Endothelial cell of umbilical vein (primary cell): ENCODE measurements around the gene NF1. TPM values are rescaled to one million over a fixed set of nuclear protein-coding genes. Genes with fewer than 3 reads are reported as not detected.

Experiments
- BruUV-seq: library from RNA; stranded (reverse); fragments of 400-500 nt; replicated peaks from 2 replicates; lab custom pipeline; 2021; lab: Mats Ljungman, UMichigan
- CTCF ChIA-PET: fragments of 300-600, 350-600 bp; sonication (Branson Sonifier 250); formaldehyde crosslinking; loops from one replicate; lab custom pipeline; 2021; ENCODE audit warnings: antibody characterized with exemption, inconsistent platforms; lab: Charles Lee
- POLR2A ChIA-PET: fragments of 300-600, 350-600 bp; sonication (Branson Sonifier 250); formaldehyde crosslinking; loops from one replicate; lab custom pipeline; 2021; ENCODE audit warnings: antibody characterized with exemption, inconsistent platforms; lab: Charles Lee
- DNase-seq: peaks from one replicate; pipeline ENCODE4 v3.0.0-alpha.2; 2011; ENCODE audit warnings: low read depth, low spot score
- FAIRE-seq: peaks from 2 replicates; lab custom pipeline; 2011; peaks lifted over from hg19 to GRCh38; lab: Jason Lieb, UNC
- H2AFZ ChIP-seq: 2 replicates; pipeline ENCODE4 v1.6.0; 2012; ENCODE audit warnings: low read depth, low read length, control low read depth, inconsistent platforms
- H3K27ac ChIP-seq: 2 replicates; pipeline ENCODE4 v1.5.1; 2011; ENCODE audit warnings: low read depth, mild to moderate bottlenecking, control low read depth, low read length, moderate library complexity; ENCODE audit not compliant: insufficient read depth
- H3K27me3 ChIP-seq, 2 experiments: 2 replicates each; pipeline versions ENCODE4 v1.6.0 to v1.6.1; 2011; ENCODE audit warnings: low read length in 2 of 2, mixed read lengths in 1 of 2; ENCODE audit not compliant: control insufficient read depth in 2 of 2, insufficient read depth in 2 of 2
- H3K36me3 ChIP-seq, 2 experiments: 2 replicates in 1 of 2; 3 replicates in 1 of 2; pipeline ENCODE4 v1.5.1; 2011; ENCODE audit warnings: low read length in 2 of 2, mild to moderate bottlenecking in 1 of 2, moderate library complexity in 1 of 2; ENCODE audit not compliant: control insufficient read depth in 2 of 2, insufficient read depth in 2 of 2; ENCODE audit errors: extremely low read depth in 1 of 2
- H3K4me1 ChIP-seq: 3 replicates; pipeline ENCODE4 v1.5.1; 2011; ENCODE audit warnings: mild to moderate bottlenecking, low read length; ENCODE audit not compliant: control insufficient read depth, insufficient read depth; ENCODE audit errors: extremely low read depth
- H3K4me2 ChIP-seq: 2 replicates; pipeline ENCODE4 v1.6.1; 2011; ENCODE audit warnings: low read length, control low read depth, mixed read lengths; ENCODE audit not compliant: insufficient read depth
- H3K4me3 ChIP-seq, 3 experiments: fragments of 200-600 bp in 1 of 3; sonication (generic), shearing (Covaris generic) in 1 of 3; replicated peaks in 1 of 3; 2 replicates each; pipeline ENCODE4 v1.5.1; 2011 to 2016; ENCODE audit warnings: control low read depth in 3 of 3, low read length in 3 of 3, mild to moderate bottlenecking in 2 of 3, inconsistent platforms in 1 of 3, low read depth in 1 of 3, moderate library complexity in 1 of 3; ENCODE audit not compliant: insufficient read depth in 1 of 3
- H3K79me2 ChIP-seq: 2 replicates; pipeline ENCODE4 v1.6.0; 2012; ENCODE audit warnings: low read length, inconsistent platforms; ENCODE audit not compliant: control insufficient read depth, insufficient read depth
- H3K9ac ChIP-seq: replicated peaks from 2 replicates; pipeline ENCODE3; 2011; ENCODE audit warnings: low read length, control low read depth; ENCODE audit not compliant: insufficient read depth; ENCODE audit errors: extremely low read depth
- H3K9me1 ChIP-seq: replicated peaks from 3 replicates; pipeline ENCODE4 v1.6.0; 2011; ENCODE audit warnings: mild to moderate bottlenecking, low read length; ENCODE audit not compliant: control insufficient read depth, insufficient read depth; ENCODE audit errors: extremely low read depth
- H3K9me3 ChIP-seq: replicated peaks from 2 replicates; pipeline ENCODE4 v1.5.1; 2012; ENCODE audit warnings: low read length, inconsistent platforms; ENCODE audit not compliant: control insufficient read depth, insufficient read depth
- H4K20me1 ChIP-seq: replicated peaks from 2 replicates; pipeline ENCODE3; 2011; ENCODE audit warnings: mild to moderate bottlenecking, low read length; ENCODE audit not compliant: control insufficient read depth, insufficient read depth; ENCODE audit errors: extremely low read depth
- EZH2 ChIP-seq: IDR thresholded peaks from 2 replicates; pipeline ENCODE4 v1.6.1; 2012; ENCODE audit warnings: borderline replicate concordance, low read depth, mild to moderate bottlenecking, moderate library complexity, low read length, inconsistent platforms; ENCODE audit not compliant: severe bottlenecking
- FOS ChIP-seq: IDR thresholded peaks from 2 replicates; pipeline ENCODE4 v1.6.1; 2011; ENCODE audit warnings: mild to moderate bottlenecking, low read length, moderate library complexity, borderline replicate concordance; ENCODE audit not compliant: insufficient read depth
- GATA2 ChIP-seq: IDR thresholded peaks from 2 replicates; pipeline ENCODE4 v1.7.0; 2011; ENCODE audit warnings: low read depth, mild to moderate bottlenecking, moderate library complexity, mixed read lengths, low read length; ENCODE audit not compliant: insufficient read length, insufficient read depth
- JUN ChIP-seq: IDR thresholded peaks from 2 replicates; pipeline ENCODE4 v1.6.1; 2011; ENCODE audit warnings: borderline replicate concordance, low read depth; ENCODE audit not compliant: insufficient read length, insufficient read depth
- MAX ChIP-seq: IDR thresholded peaks from 2 replicates; pipeline ENCODE4 v1.6.1; 2011; ENCODE audit not compliant: insufficient read depth, insufficient read length
- MYC ChIP-seq: IDR thresholded peaks from one replicate; pipeline ENCODE4 v1.6.1; 2011; ENCODE audit warnings: mild to moderate bottlenecking, low read depth, low read length
- POLR2A ChIP-seq: IDR thresholded peaks from 2 replicates; pipeline ENCODE4 v1.6.1; 2012; ENCODE audit warnings: low read depth, mild to moderate bottlenecking, control low read depth, low read length
- POLR2AphosphoS5 ChIP-seq: IDR thresholded peaks from 2 replicates; pipeline ENCODE4 v1.6.1; 2012; ENCODE audit warnings: low read depth, mild to moderate bottlenecking, control low read depth, low read length, moderate library complexity; ENCODE audit not compliant: insufficient read depth
- dilution Hi-C: fragments of 300-500 bp; cut with MboI; formaldehyde crosslinking; loops from one replicate; pipeline ENCODE4 v1.15.0; 2019; ENCODE audit warnings: low sequenced_read_pairs; ENCODE audit not compliant: extremely low pct_ligation_motif_present
- intact Hi-C: fragments of 100-400 bp; cut with micrococcal nuclease; formaldehyde crosslinking; loops from one replicate; pipeline ENCODE4 v1.10.0; 2022
- polyA plus RNA-seq, 4 experiments: library from polyadenylated mRNA; depleted of rRNA in 3 of 4; stranded (reverse) in 3 of 4; unstranded in 1 of 4; fragments of >200 nt; gene quantifications; 2 replicates each; pipeline versions ENCODE4 v1.2.1 to v1.2.3, GENCODE V29; 2011 to 2012; ENCODE audit warnings: missing spikeins in 1 of 4
- total RNA-seq: library from RNA; stranded (reverse); gene quantifications from 2 replicates; pipeline ENCODE4 v1.2.3, GENCODE V29; 2021
- TF ChIP-seq, protein P1 (sequence below), 2 donors: IDR thresholded peaks; 1 replicate in 1 of 2; 2 replicates in 1 of 2; pipeline ENCODE4 v1.5.1; 2011; ENCODE audit warnings: low read length in 2 of 2, mild to moderate bottlenecking in 2 of 2, moderate library complexity in 2 of 2, control low read depth in 1 of 2, inconsistent platforms in 1 of 2, low read depth in 1 of 2; ENCODE audit not compliant: insufficient read depth in 1 of 2; ENCODE audit errors: extremely low read depth in 1 of 2

Gene NF1
- total and polyA plus RNA-seq, 2 donors (not counting 3 experiments of a cell fraction or from before 2014, with no cell fraction given): 13.7 to 42.4 TPM

GRCh38 chr17:31413874-31414549 is 319.2 kb downstream of the NF1 start:
- Histone ChIP-seq H4K20me1 (no peaks in the 10 kb centered on the region), H3K9ac (no peak overlapping the region), H3K4me3 (no peak overlapping the region), H3K9me3 (no peaks in the 10 kb centered on the region), H3K4me1 (no peaks in the 10 kb centered on the region), H3K4me2 (no peak overlapping the region), H3K9me1 (no peaks in the 10 kb centered on the region), H3K79me2 (no peaks in the 10 kb centered on the region), H3K27ac (no peak overlapping the region), H2AFZ (no peak overlapping the region), H3K36me3 (no peaks in the 10 kb centered on the region), H3K27me3 (peaks cover 3 to 5% of the 10 kb centered on the region in 2 experiments)
- dilution Hi-C loops: no loop called here
- ChIA-PET POLR2A (no interaction called here), CTCF (interaction anchor here (1.0 kb wide), 1 partner anchor 25 kb away, joined by 3 read pairs; no protein-coding TSS in a partner anchor)
- FAIRE-seq: no peak
- DNase-seq: no peak
- no TSS peak for BruUV-seq
- no peak for TF ChIP-seq FOS
- TF ChIP-seq EZH2: no peak
- no peak for TF ChIP-seq JUN
- no peak for TF ChIP-seq MAX
- TF ChIP-seq GATA2: no peak
- TF ChIP-seq, protein P1, sequence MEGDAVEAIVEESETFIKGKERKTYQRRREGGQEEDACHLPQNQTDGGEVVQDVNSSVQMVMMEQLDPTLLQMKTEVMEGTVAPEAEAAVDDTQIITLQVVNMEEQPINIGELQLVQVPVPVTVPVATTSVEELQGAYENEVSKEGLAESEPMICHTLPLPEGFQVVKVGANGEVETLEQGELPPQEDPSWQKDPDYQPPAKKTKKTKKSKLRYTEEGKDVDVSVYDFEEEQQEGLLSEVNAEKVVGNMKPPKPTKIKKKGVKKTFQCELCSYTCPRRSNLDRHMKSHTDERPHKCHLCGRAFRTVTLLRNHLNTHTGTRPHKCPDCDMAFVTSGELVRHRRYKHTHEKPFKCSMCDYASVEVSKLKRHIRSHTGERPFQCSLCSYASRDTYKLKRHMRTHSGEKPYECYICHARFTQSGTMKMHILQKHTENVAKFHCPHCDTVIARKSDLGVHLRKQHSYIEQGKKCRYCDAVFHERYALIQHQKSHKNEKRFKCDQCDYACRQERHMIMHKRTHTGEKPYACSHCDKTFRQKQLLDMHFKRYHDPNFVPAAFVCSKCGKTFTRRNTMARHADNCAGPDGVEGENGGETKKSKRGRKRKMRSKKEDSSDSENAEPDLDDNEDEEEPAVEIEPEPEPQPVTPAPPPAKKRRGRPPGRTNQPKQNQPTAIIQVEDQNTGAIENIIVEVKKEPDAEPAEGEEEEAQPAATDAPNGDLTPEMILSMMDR (IDR thresholded peaks at IDR 0.05; ENCODE audit: extremely low read depth in 1 of 2, insufficient read depth in 1 of 2, low read depth in 1 of 2, low read length in 2 of 2): no peak
- TF ChIP-seq MYC: no peak
- TF ChIP-seq POLR2AphosphoS5: no peak
- TF ChIP-seq POLR2A: no peak
- intact Hi-C loops: no loop called here
